Uterus (tissue), 4 donors: ENCODE results near the gene DALRD3. TPM values are rescaled to one million over a fixed set of nuclear protein-coding genes. Genes with fewer than 3 reads are reported as not detected.

Experiments
- DNase-seq, 2 donors: peaks; one replicate each; pipeline ENCODE4 v3.0.0-alpha.2; 2019 to 2020
- H3K27ac ChIP-seq, 2 donors: fragments of 200-600 bp; sonication (generic); 1 replicate in 1 of 2; 2 replicates in 1 of 2; pipeline ENCODE4 v1.5.1; 2016 to 2018
- H3K27me3 ChIP-seq, 2 donors: fragments of 200-600 bp; sonication (generic); one replicate each; pipeline ENCODE4 v1.5.1; 2018 to 2019; ENCODE audit warnings: control low read depth in 1 of 2
- H3K36me3 ChIP-seq, 2 donors: fragments of 200-600 bp; sonication (generic); one replicate each; pipeline ENCODE4 v1.5.1; 2019; ENCODE audit warnings: control low read depth in 1 of 2
- H3K4me1 ChIP-seq, 2 donors: fragments of 200-600 bp; sonication (generic); one replicate each; pipeline ENCODE4 v1.5.1; 2018 to 2019; ENCODE audit warnings: control low read depth in 1 of 2
- H3K4me3 ChIP-seq, 2 donors: fragments of 200-600 bp; sonication (generic); 1 replicate in 1 of 2; 2 replicates in 1 of 2; pipeline ENCODE4 v1.5.1; 2018 to 2019; ENCODE audit warnings: mild to moderate bottlenecking in 1 of 2
- H3K9me3 ChIP-seq, 2 donors: fragments of 200-600 bp; sonication (generic); one replicate each; pipeline ENCODE4 v1.5.1; 2019; ENCODE audit warnings: control low read depth in 1 of 2
- CTCF ChIP-seq, 4 experiments: fragments of 200-600 bp in 2 of 4; fragments of 450-650 bp in 2 of 4; sonication (generic) in 2 of 4; IDR thresholded peaks; one replicate each; pipeline ENCODE4 v1.5.1; 2016 to 2019; ENCODE audit warnings: antibody characterized with exemption in 4 of 4, mild to moderate bottlenecking in 2 of 4, moderate library complexity in 1 of 4
- POLR2A ChIP-seq, 2 donors: fragments of 450-650 bp; IDR thresholded peaks; one replicate each; pipeline ENCODE4 v1.6.1; 2016; ENCODE audit warnings: antibody characterized with exemption in 2 of 2, mild to moderate bottlenecking in 1 of 2, moderate library complexity in 1 of 2
- intact Hi-C: fragments of 100-400 bp; cut with DNase I; formaldehyde crosslinking; loops from one replicate; pipeline ENCODE4 v1.15.1; 2023; ENCODE audit warnings: low total_unique reads
- total RNA-seq, 4 donors: library from RNA; depleted of rRNA in 3 of 4; stranded (reverse); fragments of >200 nt in 3 of 4; gene quantifications; one replicate each; pipeline versions ENCODE4 v1.1.0 to v1.2.4, GENCODE V29; 2014 to 2023
- donor health status: DM: yes; HTN: yes; CAD: no.

The DALRD3 gene
- total RNA-seq, 4 donors from 2014 or later: 13.8 to 93.0 (median 27.7) TPM

GRCh38 chr3:49029563-49029884 is 11.1 kb upstream of the DALRD3 start:
- TF ChIP-seq POLR2A (IDR thresholded peaks at IDR 0.05): no peak
- no peak for TF ChIP-seq CTCF (IDR thresholded peaks at IDR 0.05)

GRCh38 chr3:49028673-49029562 is 10.5 kb upstream of the DALRD3 start, which contains the start of gene IMPDH2:
IMPDH2 (minus strand) TSS chr3:49029398; CDS start chr3:49029350, 48 bp downstream.
- H3K27ac ChIP-seq: peak within 1 kb of the TSS; percentile 91 to 97
- DNase-seq: peak; percentile 92 to 95
- H3K4me1 ChIP-seq: peaks cover 5% of the 10 kb centered on the region in 2 donors
- TF ChIP-seq CTCF (IDR thresholded peaks at IDR 0.05): peak in 3 of 4 experiments; percentile 28 to 46 (median 28)
- TF ChIP-seq POLR2A (IDR thresholded peaks at IDR 0.05): peak; percentile 87 to 99
- H3K27me3 ChIP-seq: no peaks in the 10 kb centered on the region
- intact Hi-C loops: no loop called here
- H3K36me3 ChIP-seq: no peaks in the 10 kb centered on the region
- no peaks in the 10 kb centered on the region for H3K9me3 ChIP-seq
- peak within 1 kb of the TSS; percentile 72 to 78 for H3K4me3 ChIP-seq

More at GRCh38 chr3:49029563-49029884, 11.1 kb upstream of the DALRD3 start:
- intact Hi-C loops: no loop called here
- Histone ChIP-seq H3K27ac (peak overlapping the region; percentile 91 to 97), H3K36me3 (no peaks in the 10 kb centered on the region), H3K27me3 (no peaks in the 10 kb centered on the region), H3K4me1 (peaks cover 5% of the 10 kb centered on the region in 2 donors), H3K9me3 (no peaks in the 10 kb centered on the region), H3K4me3 (peak overlapping the region; percentile 72 to 78)
- no peak for DNase-seq

- Histone ChIP-seq H3K36me3 (no peaks in the 10 kb centered on the region), H3K4me3 (peak overlapping the region in 1 of 2 donors; percentile 72), H3K9me3 (no peaks in the 10 kb centered on the region), H3K27me3 (no peaks in the 10 kb centered on the region), H3K4me1 (peaks cover 5% of the 10 kb centered on the region in 2 donors), H3K27ac (peak overlapping the region; percentile 91 to 97)
- intact Hi-C loops: no loop called here
- no peak for TF ChIP-seq POLR2A (IDR thresholded peaks at IDR 0.05)
- no peak for TF ChIP-seq CTCF (IDR thresholded peaks at IDR 0.05)
- DNase-seq: no peak
These were observed 9.9 kb upstream of the DALRD3 start for GRCh38 chr3:49028298-49028672.

GRCh38 chr3:49027634-49028033 is 9.3 kb upstream of the DALRD3 start:
- Histone ChIP-seq H3K27me3 (no peaks in the 10 kb centered on the region), H3K36me3 (no peaks in the 10 kb centered on the region), H3K9me3 (no peaks in the 10 kb centered on the region), H3K4me3 (no peak overlapping the region), H3K4me1 (peaks cover 5% of the 10 kb centered on the region in 2 donors), H3K27ac (no peak overlapping the region)
- no peak for DNase-seq
- intact Hi-C loops: no loop called here
- TF ChIP-seq POLR2A (IDR thresholded peaks at IDR 0.05): no peak
- TF ChIP-seq CTCF (IDR thresholded peaks at IDR 0.05): no peak

- TF ChIP-seq POLR2A (IDR thresholded peaks at IDR 0.05): no peak
- TF ChIP-seq CTCF (IDR thresholded peaks at IDR 0.05): no peak
- H3K27ac ChIP-seq: no peak overlapping the region
- H3K36me3 ChIP-seq: no peaks in the 10 kb centered on the region
- no peaks in the 10 kb centered on the region for H3K27me3 ChIP-seq
- intact Hi-C loops: no loop called here
- no peaks in the 10 kb centered on the region for H3K9me3 ChIP-seq
- DNase-seq: no peak
- no peak overlapping the region for H3K4me3 ChIP-seq
- H3K4me1 ChIP-seq: peaks cover 5% of the 10 kb centered on the region in 2 donors
These were observed 8.2 kb upstream of the DALRD3 start for GRCh38 chr3:49026536-49026935.
